Peyer's patch (tissue), 4 donors: Measurements from ENCODE around the gene CALM3. TPM values are rescaled to one million over a fixed set of nuclear protein-coding genes. Genes with fewer than 3 reads are reported as not detected.

Source experiments
- DNase-seq, 3 donors: peaks; one replicate each; pipeline ENCODE4 v3.0.0-alpha.2; 2017 to 2019
- H3K27ac ChIP-seq, 4 donors: fragments of 200-600 bp; sonication (generic); one replicate each; pipeline ENCODE4 v1.5.1; 2016 to 2019
- H3K27me3 ChIP-seq, 2 donors: fragments of 200-600 bp; sonication (generic); one replicate each; pipeline ENCODE4 v1.5.1; 2019
- H3K36me3 ChIP-seq, 3 donors: fragments of 200-600 bp; sonication (generic); one replicate each; pipeline ENCODE4 v1.5.1; 2016 to 2019
- H3K4me1 ChIP-seq, 4 donors: fragments of 200-600 bp; sonication (generic); one replicate each; pipeline ENCODE4 v1.5.1; 2016 to 2019
- H3K4me3 ChIP-seq, 4 donors: fragments of 200-600 bp; sonication (generic); 1 replicate in 3 of 4; 2 replicates in 1 of 4; pipeline ENCODE4 v1.5.1; 2016 to 2019; ENCODE audit warnings: mild to moderate bottlenecking in 1 of 4
- H3K9me3 ChIP-seq, 4 donors: fragments of 200-600 bp; sonication (generic); one replicate each; pipeline ENCODE4 v1.5.1; 2016 to 2019; ENCODE audit warnings: mild to moderate bottlenecking in 1 of 4
- POLR2A ChIP-seq, 2 donors: fragments of 450-650 bp; IDR thresholded peaks; one replicate each; pipeline ENCODE4 v1.5.1; 2017; ENCODE audit warnings: antibody characterized with exemption in 2 of 2, mild to moderate bottlenecking in 2 of 2, moderate library complexity in 2 of 2
- total RNA-seq, 4 donors: library from RNA; depleted of rRNA; stranded (reverse); fragments of >200 nt; gene quantifications; one replicate each; pipeline ENCODE4 v1.1.0, GENCODE V29; 2016
- TF ChIP-seq, protein P1 (sequence below), 6 experiments: fragments of 450-650 bp in 4 of 6; fragments of 200-600 bp in 2 of 6; sonication (generic) in 1 of 6; IDR thresholded peaks; one replicate each; pipeline ENCODE4 v1.5.1; 2017 to 2019; ENCODE audit warnings: antibody characterized with exemption in 6 of 6, mild to moderate bottlenecking in 3 of 6, moderate library complexity in 1 of 6

CALM3 gene
- total RNA-seq, 4 donors from 2014 or later: 134 to 282 (median 237) TPM

DNA sequence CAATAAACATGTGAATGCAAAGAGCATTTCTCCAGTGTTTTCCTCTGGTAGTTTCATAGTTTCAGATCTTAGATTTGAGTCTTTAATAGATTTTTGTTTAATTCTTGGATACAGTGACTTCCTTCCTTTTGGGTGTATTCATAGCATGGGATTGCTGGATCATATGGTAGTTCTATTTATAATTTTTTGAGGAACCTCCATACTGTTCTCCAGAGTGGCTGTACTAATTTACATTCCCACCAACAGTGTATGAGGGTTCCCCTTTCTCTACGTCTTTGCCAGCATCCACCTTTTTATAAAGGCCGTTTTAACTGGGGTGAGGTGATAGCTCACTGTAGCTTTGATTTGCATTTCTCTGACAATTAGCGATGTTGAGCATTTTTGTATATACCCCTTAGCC, 9.3 kb upstream of the CALM3 start:
- no peak overlapping the region for H3K4me3 ChIP-seq
- no peaks in the 10 kb centered on the region for H3K27me3 ChIP-seq
- no peaks in the 10 kb centered on the region for H3K36me3 ChIP-seq
- H3K4me1 ChIP-seq: no peaks in the 10 kb centered on the region
- H3K9me3 ChIP-seq: no peaks in the 10 kb centered on the region
- H3K27ac ChIP-seq: no peak overlapping the region
- DNase-seq: no peak
- no peak for TF ChIP-seq POLR2A (IDR thresholded peaks at IDR 0.05)
- TF ChIP-seq, protein P1, sequence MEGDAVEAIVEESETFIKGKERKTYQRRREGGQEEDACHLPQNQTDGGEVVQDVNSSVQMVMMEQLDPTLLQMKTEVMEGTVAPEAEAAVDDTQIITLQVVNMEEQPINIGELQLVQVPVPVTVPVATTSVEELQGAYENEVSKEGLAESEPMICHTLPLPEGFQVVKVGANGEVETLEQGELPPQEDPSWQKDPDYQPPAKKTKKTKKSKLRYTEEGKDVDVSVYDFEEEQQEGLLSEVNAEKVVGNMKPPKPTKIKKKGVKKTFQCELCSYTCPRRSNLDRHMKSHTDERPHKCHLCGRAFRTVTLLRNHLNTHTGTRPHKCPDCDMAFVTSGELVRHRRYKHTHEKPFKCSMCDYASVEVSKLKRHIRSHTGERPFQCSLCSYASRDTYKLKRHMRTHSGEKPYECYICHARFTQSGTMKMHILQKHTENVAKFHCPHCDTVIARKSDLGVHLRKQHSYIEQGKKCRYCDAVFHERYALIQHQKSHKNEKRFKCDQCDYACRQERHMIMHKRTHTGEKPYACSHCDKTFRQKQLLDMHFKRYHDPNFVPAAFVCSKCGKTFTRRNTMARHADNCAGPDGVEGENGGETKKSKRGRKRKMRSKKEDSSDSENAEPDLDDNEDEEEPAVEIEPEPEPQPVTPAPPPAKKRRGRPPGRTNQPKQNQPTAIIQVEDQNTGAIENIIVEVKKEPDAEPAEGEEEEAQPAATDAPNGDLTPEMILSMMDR (IDR thresholded peaks at IDR 0.05): no peak

DNA sequence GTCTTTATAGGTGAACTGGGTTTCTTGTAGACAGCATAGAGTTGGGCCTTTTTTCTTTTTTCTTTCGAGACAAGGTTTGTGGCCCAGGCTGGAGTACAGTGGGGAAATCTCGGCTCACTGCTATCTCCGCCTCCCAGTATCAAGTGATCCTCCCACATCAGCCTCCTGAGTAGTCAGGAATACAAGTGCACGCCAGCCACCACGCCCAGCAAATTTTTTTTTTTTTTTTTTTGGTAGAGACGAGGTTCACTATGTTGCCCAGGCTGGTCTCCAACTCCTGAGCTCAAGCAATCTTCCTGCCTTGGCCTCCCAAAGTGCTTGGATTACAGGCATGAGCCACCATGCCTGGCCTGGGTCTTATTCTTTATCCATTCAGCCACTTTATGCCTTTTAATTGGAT, 5.1 kb upstream of the CALM3 start:
- Histone ChIP-seq H3K4me1 (no peaks in the 10 kb centered on the region), H3K4me3 (no peak overlapping the region), H3K9me3 (no peaks in the 10 kb centered on the region), H3K27ac (no peak overlapping the region), H3K36me3 (no peaks in the 10 kb centered on the region), H3K27me3 (no peaks in the 10 kb centered on the region)
- TF ChIP-seq, protein P1 (IDR thresholded peaks at IDR 0.05): no peak
- TF ChIP-seq POLR2A (IDR thresholded peaks at IDR 0.05): no peak
- no peak for DNase-seq

GRCh38 chr19:46598372-46598917, 2.7 kb upstream of the CALM3 start:
- Histone ChIP-seq H3K27ac (no peak overlapping the region), H3K4me1 (peaks cover 0 to 13% (median 3%) of the 10 kb centered on the region in 4 donors), H3K36me3 (no peaks in the 10 kb centered on the region), H3K27me3 (no peaks in the 10 kb centered on the region), H3K9me3 (no peaks in the 10 kb centered on the region), H3K4me3 (no peak overlapping the region)
- DNase-seq: no peak
- no peak for TF ChIP-seq POLR2A (IDR thresholded peaks at IDR 0.05)
- TF ChIP-seq, protein P1 (IDR thresholded peaks at IDR 0.05): no peak

GRCh38 chr19:46599716-46600373, 1.3 kb upstream of the CALM3 start:
- TF ChIP-seq POLR2A (IDR thresholded peaks at IDR 0.05): no peak
- TF ChIP-seq, protein P1 (IDR thresholded peaks at IDR 0.05): no peak
- Histone ChIP-seq H3K9me3 (no peaks in the 10 kb centered on the region), H3K27me3 (no peaks in the 10 kb centered on the region), H3K4me3 (peak overlapping the region; percentile 82 to 100 (median 99)), H3K36me3 (no peaks in the 10 kb centered on the region), H3K4me1 (peaks cover 0 to 27% (median 5%) of the 10 kb centered on the region in 4 donors), H3K27ac (peak overlapping the region; percentile 89 to 97 (median 94))
- peak in 1 of 3 donors; percentile 15 for DNase-seq

DNA sequence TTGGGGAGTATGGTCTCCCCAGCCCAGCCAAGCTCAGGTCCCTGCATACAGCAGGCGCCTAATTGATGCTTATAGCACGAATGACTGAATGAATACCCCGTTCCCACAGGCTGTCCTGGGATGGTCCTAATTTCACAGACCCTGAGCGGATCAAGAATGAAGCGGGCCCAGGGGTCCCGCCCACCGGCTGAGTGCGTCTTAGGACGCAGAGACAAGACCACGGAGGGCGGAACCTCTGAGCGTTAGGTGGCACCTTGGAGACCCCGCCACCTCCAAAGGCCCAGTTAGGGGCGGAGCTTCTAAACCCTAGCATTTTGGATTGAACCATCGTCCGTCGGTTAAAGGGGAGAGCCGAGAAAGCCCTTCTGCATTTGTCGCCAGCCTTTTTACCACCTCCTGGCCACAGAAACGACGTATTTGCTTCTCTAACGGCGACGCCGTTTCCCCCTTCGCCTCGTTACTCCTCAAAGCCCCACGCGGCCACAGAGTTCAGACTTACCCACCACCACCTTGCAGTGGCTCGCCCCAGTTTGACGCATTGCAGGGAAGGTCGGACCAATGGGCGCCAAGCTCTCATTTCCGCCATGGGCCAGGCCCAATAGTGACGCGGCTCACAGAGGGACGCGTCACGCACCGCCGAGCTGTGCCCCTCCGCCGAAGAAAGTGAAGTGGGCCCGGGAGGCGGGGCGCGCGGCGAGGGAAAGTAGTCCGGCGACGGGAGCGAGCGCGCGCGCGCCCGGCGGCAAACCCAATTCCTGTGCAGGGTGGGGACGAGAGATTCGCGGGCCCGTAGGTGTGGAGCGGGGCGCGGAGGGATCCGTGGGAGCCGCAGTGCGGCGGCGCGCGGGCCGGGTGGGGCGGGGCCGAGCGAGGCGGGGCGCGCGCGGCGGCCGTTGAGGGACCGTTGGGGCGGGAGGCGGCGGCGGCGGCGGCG, 479 bp upstream of the CALM3 start:
- peak; percentile 95 to 99 (median 99) for DNase-seq
- peaks cover 0 to 4% (median 0%) of the 10 kb centered on the region in 3 donors for H3K36me3 ChIP-seq
- no peaks in the 10 kb centered on the region for H3K27me3 ChIP-seq
- H3K4me3 ChIP-seq: peak overlapping the region; percentile 82 to 100 (median 99)
- TF ChIP-seq, protein P1 (IDR thresholded peaks at IDR 0.05): no peak
- peak; percentile 55 to 74 for TF ChIP-seq POLR2A (IDR thresholded peaks at IDR 0.05)
- H3K27ac ChIP-seq: peak overlapping the region; percentile 89 to 97 (median 94)
- H3K4me1 ChIP-seq: peaks cover 0 to 30% (median 5%) of the 10 kb centered on the region in 4 donors
- H3K9me3 ChIP-seq: no peaks in the 10 kb centered on the region
